Panc1 (cell line): ENCODE data around the gene RNASEH2B. TPM values are rescaled to one million over a fixed set of nuclear protein-coding genes. Genes with fewer than 3 reads are reported as not detected.

Experiments used
- ATAC-seq: fragments of 200-7000 bp; cut with Tn5 transposase; 2 replicates; pipeline ENCODE4 v1.9.1; 2020; ENCODE audit warnings: mild to moderate bottlenecking, moderate library complexity
- BruUV-seq: library from RNA; stranded (reverse); fragments of 400-500 nt; replicated peaks from 2 replicates; lab custom pipeline; 2021; lab: Mats Ljungman, UMichigan
- CTCF ChIA-PET: fragments of 300-600 bp; sonication (Branson Sonifier 250); formaldehyde crosslinking; loops from one replicate; lab custom pipeline; 2022; ENCODE audit warnings: antibody characterized with exemption; lab: Charles Lee
- POLR2A ChIA-PET: fragments of 300-600 bp; sonication (Branson Sonifier 250); formaldehyde crosslinking; loops from one replicate; lab custom pipeline; 2022; ENCODE audit warnings: antibody characterized with exemption; lab: Charles Lee
- DNase-seq: peaks from one replicate; pipeline ENCODE4 v3.0.0-alpha.2; 2010; ENCODE audit warnings: low read depth, low spot score
- H3K27ac ChIP-seq: 2 replicates; pipeline ENCODE4 v1.5.1; 2011; ENCODE audit warnings: mild to moderate bottlenecking, low read length, inconsistent platforms
- H3K27me3 ChIP-seq: fragments of 200-500 bp; sonication (Bioruptor generic); 2 replicates; pipeline ENCODE4 v1.6.0; 2014; ENCODE audit warnings: low read length, inconsistent platforms; ENCODE audit not compliant: control insufficient read depth, insufficient read depth
- H3K36me3 ChIP-seq: fragments of 200-500 bp; sonication (Bioruptor generic); 2 replicates; pipeline ENCODE4 v1.5.1; 2014; ENCODE audit warnings: inconsistent platforms, mild to moderate bottlenecking, low read length, moderate library complexity; ENCODE audit not compliant: control insufficient read depth, insufficient read depth
- H3K4me1 ChIP-seq: 2 replicates; pipeline ENCODE4 v1.5.1; 2011; ENCODE audit warnings: inconsistent platforms, mild to moderate bottlenecking, low read length, moderate library complexity; ENCODE audit not compliant: control insufficient read depth, insufficient read depth
- H3K4me3 ChIP-seq, 2 experiments: 2 replicates each; pipeline ENCODE4 v1.5.1; 2011 to 2012; ENCODE audit warnings: low read depth in 2 of 2, low read length in 2 of 2, mild to moderate bottlenecking in 2 of 2, inconsistent platforms in 1 of 2, moderate library complexity in 1 of 2
- H3K9me3 ChIP-seq: fragments of 200-500 bp; sonication (Bioruptor generic); 2 replicates; pipeline ENCODE4 v1.5.1; 2014; ENCODE audit warnings: low read depth, mild to moderate bottlenecking, inconsistent platforms, low read length, moderate library complexity; ENCODE audit not compliant: control insufficient read depth, insufficient read depth
- CTCF ChIP-seq: fragments of 450-650 bp; IDR thresholded peaks from 2 replicates; pipeline ENCODE4 v1.5.1; 2017; ENCODE audit warnings: mild to moderate bottlenecking
- POLR2AphosphoS5 ChIP-seq: IDR thresholded peaks from 2 replicates; pipeline ENCODE4 v1.6.1; 2012; ENCODE audit warnings: mild to moderate bottlenecking, low read depth, low read length, moderate library complexity
- REST ChIP-seq, 2 experiments: IDR thresholded peaks; 2 replicates each; pipeline ENCODE4 v1.6.1; 2011 to 2012; ENCODE audit warnings: low read depth in 2 of 2, control low read depth in 1 of 2, low read length in 1 of 2, mild to moderate bottlenecking in 1 of 2, moderate library complexity in 1 of 2; ENCODE audit not compliant: insufficient read depth in 1 of 2
- SIN3A ChIP-seq: IDR thresholded peaks from 2 replicates; pipeline ENCODE4 v1.6.1; 2012; ENCODE audit warnings: low read depth, mild to moderate bottlenecking, low read length, moderate library complexity, borderline replicate concordance; ENCODE audit not compliant: insufficient read depth
- TCF7L2 ChIP-seq: IDR thresholded peaks from 2 replicates; pipeline ENCODE4 v1.6.1; 2011; ENCODE audit warnings: mild to moderate bottlenecking, low read depth, low read length, inconsistent platforms
- in situ Hi-C: cut with HindIII; loops from 2 replicates; pipeline ENCODE4 v1.10.0; 2016; ENCODE audit warnings: low sequenced_read_pairs, low pct_unique_long_range_greater_than_20kb
- intact Hi-C: fragments of 100-400 bp; cut with micrococcal nuclease; formaldehyde crosslinking; loops from one replicate; pipeline ENCODE4 v1.10.0; 2022; ENCODE audit not compliant: unreplicated experiment
- total RNA-seq: library from RNA; stranded (reverse); gene quantifications from one replicate; pipeline ENCODE4 v1.2.1, GENCODE V29; 2021; ENCODE audit not compliant: unreplicated experiment

The RNASEH2B gene
- total RNA-seq, 1 experiment from 2014 or later, result 37.8 TPM

- no peak for ATAC-seq
- no TSS peak for BruUV-seq
- Histone ChIP-seq H3K9me3 (no peaks in the 10 kb centered on the region), H3K4me1 (no peaks in the 10 kb centered on the region), H3K4me3 (no peak overlapping the region), H3K27ac (no peak overlapping the region), H3K27me3 (no peaks in the 10 kb centered on the region), H3K36me3 (no peaks in the 10 kb centered on the region)
- in situ Hi-C loops, result no loop called here
- no peak for DNase-seq
- intact Hi-C loops, result loop anchor here (10.0 kb wide), 1 partner anchor 79 kb away; no protein-coding TSS in a partner anchor
- POLR2A ChIA-PET, result no interaction called here
- CTCF ChIA-PET, result no interaction called here
- TF ChIP-seq POLR2AphosphoS5 (no peak), SIN3A (no peak), TCF7L2 (no peak), CTCF (no peak), REST (IDR thresholded peaks at IDR 0.05; ENCODE audit: insufficient read depth in 1 of 2, low read depth in 2 of 2, low read length in 1 of 2) (no peak)
These were observed 15.6 kb upstream of the RNASEH2B start for GRCh38 chr13:50894012-50894411.

- no peaks in the 10 kb centered on the region for H3K36me3 ChIP-seq
- no peaks in the 10 kb centered on the region for H3K9me3 ChIP-seq
- intact Hi-C loops, result loop anchor here (10.0 kb wide), 1 partner anchor 80 kb away; no protein-coding TSS in a partner anchor
- BruUV-seq, result no TSS peak
- ChIA-PET POLR2A (no interaction called here), CTCF (no interaction called here)
- in situ Hi-C loops, result no loop called here
- no peak overlapping the region for H3K27ac ChIP-seq
- ATAC-seq (no peak), DNase-seq (no peak)
- no peak for TF ChIP-seq REST (IDR thresholded peaks at IDR 0.05; ENCODE audit: insufficient read depth in 1 of 2, low read depth in 2 of 2, low read length in 1 of 2)
- TF ChIP-seq SIN3A, result no peak
- TF ChIP-seq TCF7L2, result no peak
- no peak for TF ChIP-seq CTCF
- TF ChIP-seq POLR2AphosphoS5, result no peak
- no peak overlapping the region for H3K4me3 ChIP-seq
- no peaks in the 10 kb centered on the region for H3K27me3 ChIP-seq
- H3K4me1 ChIP-seq, result no peaks in the 10 kb centered on the region
These were observed 15.1 kb upstream of the RNASEH2B start for GRCh38 chr13:50894504-50894903.
